Calu3 (cell line): Measurements from ENCODE around the gene STX12. TPM values are rescaled to one million over a fixed set of nuclear protein-coding genes. Genes with fewer than 3 reads are reported as not detected.

ENCODE experiments used
- BruUV-seq: library from RNA; stranded (reverse); fragments of 400-500 nt; replicated peaks from 2 replicates; lab custom pipeline; 2021; lab: Mats Ljungman, UMichigan
- CTCF ChIA-PET: fragments of 300-600 bp; sonication (Branson Sonifier 250); formaldehyde crosslinking; loops from one replicate; lab custom pipeline; 2022; ENCODE audit warnings: antibody characterized with exemption; lab: Charles Lee
- DNase-seq: peaks from one replicate; pipeline ENCODE4 v3.0.0; 2022
- H3K27ac Mint-ChIP-seq: one replicate; pipeline ENCODE4 v1.8.0; 2022; ENCODE audit warnings: mixed read lengths; ENCODE audit not compliant: unreplicated experiment
- H3K27me3 Mint-ChIP-seq: one replicate; pipeline ENCODE4 v1.8.0; 2022; ENCODE audit warnings: mixed read lengths; ENCODE audit not compliant: unreplicated experiment
- H3K36me3 Mint-ChIP-seq: one replicate; pipeline ENCODE4 v1.8.0; 2022; ENCODE audit warnings: mild to moderate bottlenecking, moderate library complexity, mixed read lengths; ENCODE audit not compliant: insufficient read depth, unreplicated experiment
- H3K4me1 Mint-ChIP-seq: one replicate; pipeline ENCODE4 v1.8.0; 2022; ENCODE audit warnings: mild to moderate bottlenecking, low read depth, mixed read lengths; ENCODE audit not compliant: unreplicated experiment
- H3K4me3 Mint-ChIP-seq: one replicate; pipeline ENCODE4 v1.8.0; 2022; ENCODE audit warnings: mild to moderate bottlenecking, low read depth, moderate library complexity, mixed read lengths; ENCODE audit not compliant: unreplicated experiment
- H3K9me3 Mint-ChIP-seq: one replicate; pipeline ENCODE4 v1.8.0; 2022; ENCODE audit warnings: low read depth, mixed read lengths; ENCODE audit not compliant: unreplicated experiment
- CTCF ChIP-seq: fragments of 200-600 bp; IDR thresholded peaks from one replicate; pipeline ENCODE4 v1.8.0; 2022; ENCODE audit warnings: antibody characterized with exemption; ENCODE audit not compliant: unreplicated experiment
- intact Hi-C: fragments of 100-400 bp; cut with micrococcal nuclease; formaldehyde crosslinking; loops from one replicate; pipeline ENCODE4 v1.10.0; 2022; ENCODE audit not compliant: unreplicated experiment
- total RNA-seq: library from RNA; stranded (reverse); gene quantifications from 2 replicates; pipeline ENCODE4 v1.2.3, GENCODE V29; 2022

Gene STX12
- total RNA-seq, 1 experiment from 2014 or later, result 23.4 TPM

DNA sequence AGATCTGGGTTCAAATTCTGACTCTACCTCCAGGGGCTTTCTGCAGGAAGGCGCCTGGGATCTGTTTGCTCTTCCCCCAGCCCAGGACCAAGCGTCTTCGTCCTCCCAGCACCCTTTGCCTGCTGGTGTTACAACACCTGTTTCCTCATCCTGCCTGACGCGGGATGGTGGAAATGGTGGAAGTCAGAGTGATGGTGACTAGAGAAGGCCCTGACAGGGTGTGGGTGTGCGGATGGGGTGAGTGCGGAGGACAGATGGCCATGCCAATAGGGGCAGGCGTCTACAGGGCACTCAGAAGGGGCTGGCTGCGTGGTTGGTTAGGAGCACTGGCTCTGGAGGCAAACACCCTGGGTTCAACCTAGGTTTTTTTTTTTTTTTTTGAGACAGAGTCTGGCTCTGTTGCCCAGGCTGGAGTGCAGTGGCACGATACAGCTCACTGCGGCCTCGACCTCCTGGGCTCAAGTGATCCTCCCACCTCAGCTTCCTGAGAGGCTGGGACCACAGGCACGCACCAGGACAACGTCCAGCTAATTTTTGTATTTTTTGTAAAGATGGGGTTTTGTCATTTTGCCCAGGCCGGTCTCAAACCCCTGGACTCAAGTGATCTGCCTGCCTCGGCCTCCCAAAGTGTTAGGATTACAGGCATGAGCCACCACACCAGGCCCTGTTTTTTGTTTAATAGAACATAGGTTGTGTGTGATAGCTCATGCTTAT, 100.8 kb downstream of the STX12 start:
- CTCF ChIA-PET, result interaction anchor here (0.6 kb wide), 1 partner anchor 560 kb away, joined by 3 read pairs; no protein-coding TSS in a partner anchor
- no peak overlapping the region for H3K27ac Mint-ChIP-seq
- DNase-seq, result no peak
- intact Hi-C loops, result no loop called here
- BruUV-seq, result no TSS peak
- peak overlapping the region; percentile 74 for H3K4me3 Mint-ChIP-seq
- no peaks in the 10 kb centered on the region for H3K9me3 Mint-ChIP-seq
- peaks cover 10% of the 10 kb centered on the region for H3K36me3 Mint-ChIP-seq
- TF ChIP-seq CTCF, result no peak
- H3K27me3 Mint-ChIP-seq, result no peaks in the 10 kb centered on the region
- H3K4me1 Mint-ChIP-seq, result peaks cover 17% of the 10 kb centered on the region

Other genes starting within 250 kb of the STX12 start
- gene AHDC1, start 169.1 kb upstream of the STX12 start, total RNA-seq, result 20.8 and 21.5 TPM in 2 replicates
- not detected in 2 replicates for gene FGR, start 138.0 kb upstream of the STX12 start, total RNA-seq
- 426 and 1,520 TPM in 2 replicates for gene IFI6, start 101.0 kb upstream of the STX12 start, total RNA-seq
- gene FAM76A, start 47.3 kb upstream of the STX12 start, total RNA-seq, result 10.7 and 11.5 TPM in 2 replicates
- 29.6 and 34.3 TPM in 2 replicates for gene PPP1R8, start 57.6 kb downstream of the STX12 start, total RNA-seq
- gene THEMIS2, start 99.3 kb downstream of the STX12 start, total RNA-seq, result 5.9 and 11.3 TPM in 2 replicates
- 19.1 and 24.0 TPM in 2 replicates for gene RPA2, start 141.4 kb downstream of the STX12 start, total RNA-seq
- 9.7 and 13.0 TPM in 2 replicates for gene SMPDL3B, start 161.8 kb downstream of the STX12 start, total RNA-seq
- gene XKR8, start 186.8 kb downstream of the STX12 start, total RNA-seq, result 3.3 and 3.8 TPM in 2 replicates